Cardiac muscle cell (in vitro differentiated cells and primary cell): ENCODE results near the gene HIP1. TPM values are rescaled to one million over a fixed set of nuclear protein-coding genes. Genes with fewer than 3 reads are reported as not detected.

Source experiments
- DNase-seq, 2 donors: peaks; one replicate each; pipeline versions ENCODE4 v3.0.0 to v3.0.0-alpha.2; 2010 to 2017; ENCODE audit warnings: low read depth in 1 of 2, low spot score in 1 of 2
- H3K27ac ChIP-seq: fragments of 200-600 bp; sonication (generic); 2 replicates; pipeline ENCODE4 v1.5.1; 2016
- H3K27me3 ChIP-seq: fragments of 200-600 bp; sonication (generic); 2 replicates; pipeline ENCODE4 v1.6.0; 2016; ENCODE audit warnings: control low read depth
- H3K36me3 ChIP-seq: fragments of 200-600 bp; sonication (generic); 2 replicates; pipeline ENCODE4 v1.5.1; 2016; ENCODE audit warnings: control low read depth
- H3K4me1 ChIP-seq: fragments of 200-600 bp; sonication (generic); 2 replicates; pipeline ENCODE4 v1.8.1; 2017; ENCODE audit warnings: low read depth, mild to moderate bottlenecking, mixed run types
- H3K4me3 ChIP-seq: fragments of 200-600 bp; sonication (generic); 2 replicates; pipeline ENCODE4 v1.5.1; 2016; ENCODE audit warnings: mild to moderate bottlenecking
- H3K9me3 ChIP-seq: fragments of 200-600 bp; sonication (generic); 2 replicates; pipeline ENCODE4 v1.5.1; 2017; ENCODE audit warnings: low read depth, mild to moderate bottlenecking, control low read depth
- CTCF ChIP-seq: IDR thresholded peaks from 2 replicates; pipeline ENCODE4 v1.5.1; 2012; ENCODE audit warnings: low read depth, mild to moderate bottlenecking, low read length
- polyA plus RNA-seq: library from polyadenylated mRNA; unstranded; fragments of >200 nt; fragmentation: Nextera tagmentation; extraction: Ambion mirVana; gene quantifications from 2 replicates; pipeline ENCODE4 v1.2.1, GENCODE V29; 2016
- total RNA-seq: library from RNA; depleted of rRNA; stranded (reverse); fragments of >200 nt; gene quantifications from 2 replicates; pipeline ENCODE4 v1.2.3, GENCODE V29; 2016

HIP1 gene
- total and polyA plus RNA-seq, 2 experiments from 2014 or later = 21.2 to 34.6 TPM

GRCh38 chr7:75626954-75627353 is 111.8 kb downstream of the HIP1 start:
- no peak for DNase-seq
- H3K36me3 ChIP-seq = no peaks in the 10 kb centered on the region
- TF ChIP-seq CTCF = no peak

GRCh38 chr7:75625868-75626267 is 112.9 kb downstream of the HIP1 start:
- no peaks in the 10 kb centered on the region for H3K9me3 ChIP-seq
- no peaks in the 10 kb centered on the region for H3K36me3 ChIP-seq
- H3K4me1 ChIP-seq = peaks cover 14% of the 10 kb centered on the region
- H3K27me3 ChIP-seq = no peaks in the 10 kb centered on the region
- no peak for TF ChIP-seq CTCF
- H3K4me3 ChIP-seq = no peak overlapping the region
- no peak overlapping the region for H3K27ac ChIP-seq
- DNase-seq = no peak

More at GRCh38 chr7:75626954-75627353, 111.8 kb downstream of the HIP1 start:
- Histone ChIP-seq H3K27ac (no peak overlapping the region), H3K9me3 (no peaks in the 10 kb centered on the region), H3K4me3 (no peak overlapping the region), H3K4me1 (peaks cover 14% of the 10 kb centered on the region), H3K27me3 (no peaks in the 10 kb centered on the region)

GRCh38 chr7:75624134-75624832 is 114.5 kb downstream of the HIP1 start:
- Histone ChIP-seq H3K27me3 (no peaks in the 10 kb centered on the region), H3K4me3 (no peak overlapping the region), H3K36me3 (no peaks in the 10 kb centered on the region), H3K27ac (peak overlapping the region; percentile 89), H3K9me3 (no peaks in the 10 kb centered on the region), H3K4me1 (peaks cover 14% of the 10 kb centered on the region)
- peak; percentile 60 to 95 for DNase-seq
- no peak for TF ChIP-seq CTCF

GRCh38 chr7:75623390-75624133 is 115.2 kb downstream of the HIP1 start:
- Histone ChIP-seq H3K27me3 (no peaks in the 10 kb centered on the region), H3K27ac (peak overlapping the region; percentile 89), H3K4me1 (peaks cover 10% of the 10 kb centered on the region), H3K4me3 (no peak overlapping the region), H3K9me3 (no peaks in the 10 kb centered on the region), H3K36me3 (no peaks in the 10 kb centered on the region)
- peak; percentile 37 to 45 for DNase-seq
- TF ChIP-seq CTCF = no peak

- no peaks in the 10 kb centered on the region for H3K36me3 ChIP-seq
- no peak for DNase-seq
- TF ChIP-seq CTCF = no peak
These were observed 117.6 kb downstream of the HIP1 start for GRCh38 chr7:75621124-75621523.

More at GRCh38 chr7:75621124-75621523, 117.6 kb downstream of the HIP1 start:
- no peaks in the 10 kb centered on the region for H3K27me3 ChIP-seq
- no peak overlapping the region for H3K4me3 ChIP-seq
- no peak overlapping the region for H3K27ac ChIP-seq
- peaks cover 10% of the 10 kb centered on the region for H3K4me1 ChIP-seq
- no peaks in the 10 kb centered on the region for H3K9me3 ChIP-seq
